GM08714 (cell line): ENCODE results near the gene SSH2.

ENCODE experiments used
- H3K4me3 ChIP-seq: fragments of 200-500 bp; sonication (Bioruptor generic); 2 replicates; pipeline ENCODE4 v1.5.1; 2014; ENCODE audit warnings: mild to moderate bottlenecking, low read length, inconsistent platforms
- ZNF274 ChIP-seq: IDR thresholded peaks from 2 replicates; pipeline ENCODE4 v1.6.1; 2012; ENCODE audit warnings: mild to moderate bottlenecking, low read depth, low read length

SSH2 gene

GRCh38 chr17:29612404-29613280 lies 317.4 kb downstream of the SSH2 start:
- H3K4me3 ChIP-seq, result no peak overlapping the region; the same call in 1 of the 2 replicates
- TF ChIP-seq ZNF274, result no peak

GRCh38 chr17:29612094-29612403 lies 318.0 kb downstream of the SSH2 start:
- no peak for TF ChIP-seq ZNF274
- H3K4me3 ChIP-seq, result no peak overlapping the region

GRCh38 chr17:29611351-29612093 lies 318.5 kb downstream of the SSH2 start:
- no peak overlapping the region for H3K4me3 ChIP-seq
- no peak for TF ChIP-seq ZNF274

GRCh38 chr17:29610395-29610794 lies 319.6 kb downstream of the SSH2 start:
- no peak overlapping the region for H3K4me3 ChIP-seq

GRCh38 chr17:29608986-29609385 lies 321.0 kb downstream of the SSH2 start:
- no peak for TF ChIP-seq ZNF274
- no peak overlapping the region for H3K4me3 ChIP-seq

More at GRCh38 chr17:29610395-29610794, 319.6 kb downstream of the SSH2 start:
- TF ChIP-seq ZNF274, result no peak

- TF ChIP-seq ZNF274, result no peak
- H3K4me3 ChIP-seq, result no peak overlapping the region
Measured at GRCh38 chr17:29607557-29608195, 322.4 kb downstream of the SSH2 start.

GRCh38 chr17:29603109-29603674 lies 326.8 kb downstream of the SSH2 start:
- H3K4me3 ChIP-seq, result no peak overlapping the region
- no peak for TF ChIP-seq ZNF274

- no peak overlapping the region for H3K4me3 ChIP-seq
- no peak for TF ChIP-seq ZNF274
Measured at GRCh38 chr17:29597361-29598172, 332.5 kb downstream of the SSH2 start.

- TF ChIP-seq ZNF274, result no peak
- no peak overlapping the region for H3K4me3 ChIP-seq
Measured at GRCh38 chr17:29596811-29597210, 333.2 kb downstream of the SSH2 start.

GRCh38 chr17:29595943-29596774 lies 333.9 kb downstream of the SSH2 start:
- no peak overlapping the region for H3K4me3 ChIP-seq
- TF ChIP-seq ZNF274, result no peak

- no peak for TF ChIP-seq ZNF274
- no peak overlapping the region for H3K4me3 ChIP-seq
Measured at GRCh38 chr17:29595107-29595942, 334.7 kb downstream of the SSH2 start.

GRCh38 chr17:29594519-29595090 lies 335.4 kb downstream of the SSH2 start:
- TF ChIP-seq ZNF274, result no peak
- H3K4me3 ChIP-seq, result no peak overlapping the region
